Measurements from ENCODE around the gene HAPLN2.
"Not testable (repeated sequence)": the region's sequence is repeated elsewhere in the genome, so short reads cannot be mapped to it uniquely, and the experiment has no call there.

The HAPLN2 gene

GRCh38 chr1:156586323-156586722 lies 32.9 kb upstream of the HAPLN2 start:
- H3K4me3 ChIP-seq (ENCODE audit: low read depth, low read length) = no peak overlapping the region
- no peak for TF ChIP-seq CTCF (IDR thresholded peaks at IDR 0.05; ENCODE audit: borderline replicate concordance, insufficient read depth, low read depth, low read length)

GRCh38 chr1:156586892-156587477 lies 32.2 kb upstream of the HAPLN2 start:
- H3K4me3 ChIP-seq (ENCODE audit: low read depth, low read length) = no peak overlapping the region
- no peak for TF ChIP-seq CTCF (IDR thresholded peaks at IDR 0.05; ENCODE audit: borderline replicate concordance, insufficient read depth, low read depth, low read length)

DNA sequence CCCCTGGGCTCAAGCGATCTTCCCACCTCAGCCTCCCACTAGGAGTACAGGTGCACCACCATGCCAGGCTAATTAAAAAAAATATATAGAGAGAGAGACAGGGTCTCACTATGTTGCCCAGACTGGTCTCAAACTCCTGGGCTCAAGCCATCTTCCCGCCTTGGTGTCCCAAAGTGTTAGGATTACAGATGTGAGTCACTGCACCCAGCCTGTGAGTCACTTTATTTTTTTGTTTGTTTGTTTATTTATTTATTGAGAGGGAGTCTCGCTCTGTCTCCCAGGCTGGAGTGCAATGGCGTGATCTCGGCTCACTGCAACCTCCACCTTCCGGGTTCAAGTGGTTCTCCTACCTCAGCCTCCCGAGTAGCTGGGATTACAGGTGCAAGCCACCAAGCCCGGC lies 31.3 kb upstream of the HAPLN2 start:
- not testable (repeated sequence) for H3K4me3 ChIP-seq (ENCODE audit: low read depth, low read length)

DNA sequence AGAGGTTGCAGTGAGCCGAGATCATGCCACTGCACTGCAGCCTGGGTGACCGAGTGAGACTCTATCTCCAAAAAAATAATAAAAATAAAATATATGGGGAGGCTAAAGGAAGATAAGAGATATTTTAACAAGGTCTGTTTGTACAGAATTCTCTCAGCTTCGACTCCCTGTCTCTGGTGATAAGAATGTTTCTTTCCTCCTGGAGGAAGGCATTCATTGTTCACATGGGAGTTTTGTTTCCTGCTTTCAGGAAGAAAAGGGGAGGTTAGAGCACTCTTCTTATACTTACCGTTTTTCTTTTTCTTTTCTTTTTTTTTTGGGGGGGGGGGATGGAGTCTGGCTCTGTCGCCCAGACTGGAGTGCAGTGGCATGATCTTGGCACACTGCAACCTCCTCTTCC lies 29.7 kb upstream of the HAPLN2 start:
- no peak for TF ChIP-seq CTCF (IDR thresholded peaks at IDR 0.05; ENCODE audit: borderline replicate concordance, insufficient read depth, low read depth, low read length)
- H3K4me3 ChIP-seq (ENCODE audit: low read depth, low read length) = no peak overlapping the region

- H3K4me3 ChIP-seq (ENCODE audit: low read depth, low read length) = no peak overlapping the region
Observed at GRCh38 chr1:156590326-156591180, 28.7 kb upstream of the HAPLN2 start.

GRCh38 chr1:156591181-156591431 lies 28.1 kb upstream of the HAPLN2 start:
- peak overlapping the region; percentile 62 for H3K4me3 ChIP-seq (ENCODE audit: low read depth, low read length)
- TF ChIP-seq CTCF (IDR thresholded peaks at IDR 0.05; ENCODE audit: borderline replicate concordance, insufficient read depth, low read depth, low read length) = no peak

More at GRCh38 chr1:156590326-156591180, 28.7 kb upstream of the HAPLN2 start:
- no peak for TF ChIP-seq CTCF (IDR thresholded peaks at IDR 0.05; ENCODE audit: borderline replicate concordance, insufficient read depth, low read depth, low read length)

DNA sequence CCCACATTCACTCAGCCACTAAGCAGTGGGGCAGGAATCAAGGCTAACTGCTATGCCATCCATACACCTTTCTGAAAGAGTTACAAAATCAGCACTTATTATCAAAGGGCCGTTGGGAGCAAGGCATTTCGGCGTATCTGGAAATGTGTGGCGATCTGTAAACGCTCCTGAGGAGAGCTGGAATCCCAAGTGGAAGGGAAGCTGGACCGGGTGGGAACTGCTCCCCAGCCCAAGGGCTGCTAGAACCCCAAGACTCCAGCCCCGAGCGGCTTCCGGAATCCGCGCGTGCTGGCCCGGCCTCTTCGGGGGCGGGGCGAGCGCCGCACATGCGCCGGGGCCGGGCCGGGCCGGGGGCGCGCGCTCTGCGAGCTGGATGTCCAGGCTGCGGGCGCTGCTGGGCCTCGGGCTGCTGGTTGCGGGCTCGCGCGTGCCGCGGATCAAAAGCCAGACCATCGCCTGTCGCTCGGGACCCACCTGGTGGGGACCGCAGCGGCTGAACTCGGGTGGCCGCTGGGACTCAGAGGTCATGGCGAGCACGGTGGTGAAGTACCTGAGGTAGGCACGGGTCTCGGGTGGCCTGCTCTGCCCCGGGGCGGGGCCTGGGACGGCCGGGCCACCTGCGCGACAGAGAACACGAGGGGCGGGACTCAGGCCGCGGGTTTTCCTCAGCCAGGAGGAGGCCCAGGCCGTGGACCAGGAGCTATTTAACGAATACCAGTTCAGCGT lies 27.6 kb upstream of the HAPLN2 start, which contains the start of gene NAXE:
TSS of gene NAXE (plus strand) at position 345 of the 726 bp plus-strand sequence. CDS start at position 374, 29 bp downstream.
- TF ChIP-seq CTCF (IDR thresholded peaks at IDR 0.05; ENCODE audit: borderline replicate concordance, insufficient read depth, low read depth, low read length) = no peak
- peak within 1 kb of the TSS; percentile 62 for H3K4me3 ChIP-seq (ENCODE audit: low read depth, low read length)
